HG03342 (cell line): ENCODE measurements around the gene SLC33A1.
A peak's percentile ranks its signal among the peaks of the same experiment; 100 is the strongest.
"Not testable (repeated sequence)": the region's sequence is repeated elsewhere in the genome, so short reads cannot be mapped to it uniquely, and the experiment has no call there.

Experiments
- ATAC-seq: cut with Tn5 transposase; IDR thresholded peaks from one replicate; pipeline ENCODE4 v1.9.1; 2021; ENCODE audit warnings: mild to moderate bottlenecking, moderate library complexity; ENCODE audit not compliant: unreplicated experiment

The SLC33A1 gene

DNA sequence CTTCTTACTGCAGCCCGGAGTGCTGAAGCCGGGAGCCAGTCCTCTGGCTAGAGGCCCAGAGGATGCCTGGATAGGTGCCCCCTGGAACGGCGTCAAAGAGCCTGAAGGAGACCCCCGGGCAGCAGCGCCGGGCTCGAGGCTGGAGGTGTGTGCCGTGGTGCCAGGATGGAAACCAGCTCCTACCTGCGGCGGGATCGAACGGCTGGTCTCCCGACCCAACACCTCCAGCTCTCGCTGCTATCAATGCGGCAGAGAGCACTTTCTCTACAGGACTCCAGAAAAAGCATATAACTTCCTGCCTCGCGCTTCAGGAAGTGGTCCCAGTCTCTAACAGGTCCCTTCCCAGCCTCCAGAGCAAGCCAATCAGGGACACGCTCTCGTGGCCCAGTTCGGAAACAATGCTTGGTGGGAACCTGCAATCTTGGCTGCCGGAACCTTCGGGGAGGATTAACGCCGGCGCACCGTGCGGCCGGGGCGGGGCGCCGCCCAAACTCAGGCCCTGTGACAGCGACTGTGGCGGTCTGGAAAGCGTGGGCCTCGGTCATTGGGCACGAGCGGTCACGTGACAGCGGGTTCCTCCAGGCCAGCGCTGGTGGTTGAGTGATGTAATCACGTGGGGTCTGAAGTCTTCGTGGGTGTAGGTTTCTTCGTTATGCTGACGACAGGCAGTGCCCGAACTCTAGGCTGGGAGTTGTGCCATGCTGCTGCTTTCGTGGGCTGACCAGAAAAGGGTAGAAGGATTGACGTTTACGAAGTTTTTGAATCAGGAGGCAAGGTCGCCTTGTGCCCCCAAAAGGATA is at the start of gene SLC33A1:
SLC33A1 (minus strand) TSS at position 287 of the 800 bp plus-strand sequence. CDS start 430 bp downstream, outside the sequence.
- peak; percentile 93 for ATAC-seq

DNA sequence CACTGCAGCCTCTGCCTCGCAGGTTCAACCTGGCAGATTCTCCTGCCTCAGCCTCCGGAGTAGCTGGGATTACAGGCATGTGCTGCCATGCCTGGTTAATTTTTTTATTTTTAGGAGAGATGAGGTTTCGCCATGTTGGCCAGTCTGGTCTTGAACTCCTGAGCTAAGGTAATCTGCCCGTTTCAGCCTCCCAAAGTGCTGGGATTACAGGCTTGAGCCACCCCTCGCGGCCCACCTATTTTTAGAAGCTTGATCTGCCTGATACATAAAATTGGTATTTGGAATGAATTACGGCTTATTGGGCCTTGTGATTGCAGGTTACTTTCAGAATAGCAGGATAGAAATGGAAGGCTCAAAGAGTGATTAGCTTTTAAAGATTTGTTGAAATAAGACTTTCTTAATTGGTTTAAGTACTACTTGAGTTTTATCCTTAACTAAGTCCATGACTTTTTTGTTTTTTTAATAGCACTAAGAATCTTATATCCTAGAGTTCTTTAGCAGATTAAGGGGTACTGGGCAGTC is 41.2 kb upstream of the SLC33A1 start:
- no peak for ATAC-seq

DNA sequence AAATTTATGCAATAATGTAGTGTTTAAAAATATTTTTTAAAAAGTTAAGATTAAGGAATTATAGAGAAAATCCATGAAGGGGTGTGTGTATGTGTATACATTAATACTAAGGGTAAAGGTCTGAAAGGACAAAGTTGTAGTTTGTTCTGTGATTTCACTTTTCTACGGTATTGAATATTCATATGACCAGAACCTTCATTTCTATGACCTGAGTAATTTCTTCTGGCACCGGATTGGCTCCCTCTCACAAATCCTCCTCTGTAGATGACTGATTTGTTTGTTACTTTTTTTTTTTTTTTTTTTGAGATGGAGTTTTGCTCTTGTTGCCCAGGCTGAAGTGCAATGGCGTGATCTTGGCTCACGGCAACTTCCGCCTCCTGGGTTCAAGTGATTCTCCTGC is 37.1 kb upstream of the SLC33A1 start:
- ATAC-seq, result no peak

DNA sequence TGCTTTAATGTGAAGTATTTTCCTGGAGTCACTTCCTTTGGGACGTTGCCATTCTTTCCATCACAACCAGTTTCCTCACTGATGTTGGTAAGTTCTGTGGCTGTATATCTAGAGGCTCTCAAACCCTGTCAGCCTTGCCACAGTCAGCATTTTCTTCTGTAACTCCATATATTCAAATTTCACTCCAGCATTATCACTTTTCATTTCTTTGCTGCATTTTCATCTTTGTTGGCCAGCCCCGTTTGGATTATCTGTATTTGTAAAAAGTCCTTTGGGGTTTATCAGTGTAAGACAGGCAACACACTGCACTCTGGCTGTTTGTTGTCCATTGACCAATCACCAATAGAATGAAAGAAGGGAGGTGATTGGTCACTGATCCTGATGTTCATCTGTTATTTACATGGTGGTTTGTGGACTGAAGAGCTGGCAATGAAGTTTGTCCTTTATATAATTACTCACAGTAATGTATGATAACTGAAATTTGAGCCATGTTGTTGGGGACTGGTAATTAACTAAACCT is 36.5 kb upstream of the SLC33A1 start:
- no peak for ATAC-seq

DNA sequence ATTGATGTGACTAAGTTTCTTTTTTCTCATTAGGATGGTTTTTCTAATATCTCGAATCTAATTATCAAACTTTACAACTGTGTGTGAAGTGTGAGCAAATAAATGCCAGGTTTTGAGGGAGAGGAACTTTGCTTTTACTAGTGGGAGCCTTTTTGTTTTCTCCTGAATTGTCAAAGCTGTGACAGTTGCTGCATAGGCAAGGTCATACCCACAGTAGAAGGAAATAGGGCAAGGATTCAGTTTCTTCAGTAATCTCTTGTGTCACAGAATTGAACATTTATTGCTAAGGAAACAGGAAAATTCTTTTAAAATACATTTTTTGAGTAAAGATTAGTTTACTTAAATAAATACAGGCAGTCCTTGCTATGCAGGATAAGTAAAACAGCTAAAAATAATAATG is 35.7 kb upstream of the SLC33A1 start:
- ATAC-seq, result no peak

DNA sequence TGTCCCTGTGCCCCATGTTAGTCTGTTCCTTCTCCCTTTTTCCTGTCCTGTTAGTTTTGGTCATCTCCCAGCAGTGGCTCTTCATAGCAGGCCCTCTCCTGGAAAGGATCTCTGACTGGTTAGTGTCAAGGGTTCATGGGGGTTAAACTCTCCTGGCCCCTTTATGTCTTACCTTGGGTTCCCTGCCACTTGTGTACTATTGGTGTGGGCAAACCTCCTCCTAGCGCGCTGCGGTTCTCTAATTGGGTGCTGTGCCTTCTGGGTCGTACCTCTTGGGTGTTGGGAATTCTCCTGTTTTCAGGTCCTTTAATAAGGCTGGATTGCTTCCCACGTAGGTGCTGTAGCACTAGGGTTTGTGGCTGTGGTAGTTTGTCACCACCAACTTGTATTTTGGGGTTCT is 35.0 kb upstream of the SLC33A1 start:
- ATAC-seq, result no peak

DNA sequence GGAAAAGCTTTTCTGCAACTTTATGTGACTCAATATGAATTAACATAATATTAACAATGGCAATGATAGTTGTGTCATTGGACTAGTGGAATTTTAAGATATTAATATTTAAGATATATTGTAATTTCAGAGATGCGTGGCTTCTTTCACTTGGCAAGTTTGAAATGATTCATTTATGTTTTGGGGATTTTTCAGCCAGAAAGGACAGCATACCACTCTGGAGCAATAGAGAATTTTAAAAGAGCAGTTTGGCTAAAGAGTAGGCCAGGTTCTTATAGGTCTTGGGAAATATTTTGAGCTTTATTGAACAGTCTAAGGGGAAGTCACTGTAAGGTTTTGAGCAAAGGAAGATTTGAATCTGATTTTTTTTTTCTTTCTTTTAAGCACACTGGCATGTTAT is 32.7 kb upstream of the SLC33A1 start:
- no peak for ATAC-seq

DNA sequence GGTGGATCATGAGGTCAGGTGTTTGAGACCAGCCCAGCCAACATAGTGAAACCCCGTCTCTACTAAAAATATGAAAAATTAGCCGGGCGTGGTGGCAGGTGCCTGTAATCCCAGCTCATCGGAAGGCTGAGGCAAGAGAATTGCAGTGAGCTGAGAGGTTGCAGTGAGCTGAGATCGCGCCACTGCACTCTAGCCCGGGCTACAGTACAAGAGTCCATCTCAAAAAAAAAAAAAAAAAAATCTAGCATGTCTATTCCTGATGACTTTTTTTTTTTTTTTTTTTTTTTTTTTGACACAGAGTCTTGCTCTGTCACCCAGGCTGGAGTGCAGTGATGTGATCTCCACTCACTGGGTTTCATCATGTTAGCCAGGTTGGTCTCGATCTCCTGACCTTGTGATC is 32.1 kb upstream of the SLC33A1 start:
- ATAC-seq, result not testable (repeated sequence)

DNA sequence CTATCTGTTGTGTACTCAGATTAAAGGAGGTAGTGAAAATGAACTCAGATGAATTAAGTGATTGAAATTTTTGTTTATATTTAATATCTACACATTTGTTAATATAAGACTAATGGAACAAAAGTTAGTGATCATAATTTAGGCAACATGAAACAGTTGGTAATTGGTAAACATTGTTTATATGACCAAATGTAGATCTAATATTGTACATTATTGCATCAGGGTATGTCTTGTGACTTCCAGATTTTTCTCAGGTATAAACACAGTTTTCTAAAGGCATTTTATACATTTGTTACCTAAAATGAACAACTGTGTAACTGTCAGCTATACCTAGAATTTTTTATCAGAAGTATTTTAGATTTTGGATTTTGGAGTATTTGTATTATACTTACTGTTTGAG is 31.1 kb upstream of the SLC33A1 start:
- no peak for ATAC-seq

DNA sequence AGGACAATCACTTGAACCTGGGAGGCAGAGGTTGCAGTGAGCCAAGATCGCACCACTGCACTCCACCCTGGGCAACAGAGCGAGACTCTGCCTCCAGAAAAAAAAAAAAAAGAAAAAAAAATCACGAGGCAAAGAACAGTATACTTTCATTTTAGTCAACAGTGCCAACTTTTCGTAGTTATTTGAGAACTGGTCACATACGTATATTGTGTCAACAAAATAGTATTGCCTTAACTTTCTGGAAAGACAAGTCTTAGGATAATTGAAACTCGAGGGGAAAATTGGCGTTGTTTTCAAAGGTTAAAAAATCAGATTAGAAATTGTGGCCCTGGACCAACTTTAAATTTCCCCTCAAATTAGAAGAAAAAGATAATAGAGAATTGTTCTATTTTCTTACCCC is 30.1 kb upstream of the SLC33A1 start:
- ATAC-seq, result no peak

DNA sequence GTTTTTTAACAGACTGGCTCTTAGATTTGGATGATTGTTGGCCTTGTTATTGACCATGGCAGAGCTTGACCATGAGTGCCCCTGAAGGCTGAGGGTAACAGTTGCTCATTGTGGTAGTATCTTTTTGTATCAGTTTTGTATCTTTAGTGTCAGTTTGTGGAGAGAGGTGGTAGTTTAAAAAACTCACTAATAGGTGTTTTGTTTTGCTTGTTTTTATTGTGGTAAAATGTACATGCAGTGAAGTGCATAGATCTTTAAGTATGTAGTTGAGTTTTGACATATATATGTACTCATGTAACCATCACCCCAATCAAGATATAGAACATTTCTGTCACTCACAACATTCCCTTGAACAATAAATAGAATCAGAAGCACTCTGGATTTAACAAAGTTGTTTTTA is 26.1 kb upstream of the SLC33A1 start:
- no peak for ATAC-seq

DNA sequence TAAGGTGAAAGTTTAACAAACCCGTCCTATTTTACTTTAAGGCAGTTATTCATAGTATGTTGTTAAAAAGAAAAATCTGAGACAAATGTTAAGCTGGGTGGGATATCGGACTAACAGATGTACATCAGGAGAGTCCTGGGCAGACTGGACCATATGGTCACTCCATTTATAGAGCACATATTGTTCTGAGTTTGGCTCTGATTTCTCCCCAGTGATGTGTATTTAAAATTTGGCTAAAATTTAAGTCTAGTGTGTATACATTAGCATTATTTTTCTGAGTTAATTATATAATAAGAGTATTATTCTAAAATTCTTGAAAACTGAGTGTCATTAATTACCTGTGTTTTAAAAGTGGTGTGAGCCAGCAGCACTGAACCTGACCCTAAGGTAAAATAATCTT is 22.3 kb upstream of the SLC33A1 start:
- ATAC-seq, result no peak

DNA sequence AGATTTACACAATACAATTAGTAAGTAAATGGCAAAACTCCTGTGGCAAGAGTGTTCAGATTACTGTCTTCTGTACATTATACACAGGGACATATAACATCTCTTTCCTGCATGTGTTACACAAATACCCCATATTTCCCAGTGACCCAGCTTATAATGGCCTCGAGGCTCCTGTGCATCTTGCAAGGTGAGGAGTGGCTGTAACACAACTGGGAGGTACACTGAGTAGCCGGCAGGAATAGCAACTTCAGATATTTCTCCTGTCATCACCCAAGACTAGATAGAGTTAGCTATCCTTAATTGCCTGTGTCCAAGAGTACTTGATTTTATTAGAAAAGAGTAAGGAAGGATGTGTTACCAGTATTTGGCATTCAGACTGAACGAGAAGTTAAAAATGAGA is 21.8 kb upstream of the SLC33A1 start:
- no peak for ATAC-seq

DNA sequence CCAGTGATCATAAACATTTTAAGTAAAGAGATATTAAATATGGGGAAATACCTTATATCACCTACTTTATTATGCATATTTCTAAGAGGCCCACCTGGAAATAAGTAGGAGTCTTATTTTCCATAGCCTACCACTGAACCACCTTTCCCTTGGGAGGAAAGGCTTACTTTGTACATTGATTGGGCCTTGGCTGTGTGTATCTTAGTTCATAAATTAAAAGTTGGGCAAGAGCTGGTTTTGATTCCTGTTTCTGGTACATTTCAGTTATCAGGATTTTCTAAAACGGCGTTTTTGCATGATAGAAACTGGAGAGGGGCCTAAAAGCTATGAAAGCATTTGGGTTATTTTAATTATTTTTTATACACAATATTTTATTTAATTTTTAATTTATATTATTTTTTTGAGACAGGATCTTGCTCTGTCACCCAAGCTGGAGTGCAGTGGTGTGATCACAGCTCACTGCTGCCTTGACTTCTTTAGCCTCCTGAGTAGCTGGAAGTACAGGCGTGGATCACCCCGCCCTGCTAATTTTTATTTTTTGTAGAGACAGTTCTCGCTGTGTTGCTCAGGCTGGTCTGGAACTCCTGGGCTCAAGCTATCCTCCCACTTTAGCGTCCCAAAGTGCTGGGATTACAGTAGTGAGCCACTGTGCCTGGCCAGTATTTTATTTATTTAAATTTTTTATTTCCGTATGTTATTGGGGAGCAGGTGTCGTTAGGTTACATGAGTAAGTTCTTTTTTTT is 18.8 kb upstream of the SLC33A1 start:
- no peak for ATAC-seq

DNA sequence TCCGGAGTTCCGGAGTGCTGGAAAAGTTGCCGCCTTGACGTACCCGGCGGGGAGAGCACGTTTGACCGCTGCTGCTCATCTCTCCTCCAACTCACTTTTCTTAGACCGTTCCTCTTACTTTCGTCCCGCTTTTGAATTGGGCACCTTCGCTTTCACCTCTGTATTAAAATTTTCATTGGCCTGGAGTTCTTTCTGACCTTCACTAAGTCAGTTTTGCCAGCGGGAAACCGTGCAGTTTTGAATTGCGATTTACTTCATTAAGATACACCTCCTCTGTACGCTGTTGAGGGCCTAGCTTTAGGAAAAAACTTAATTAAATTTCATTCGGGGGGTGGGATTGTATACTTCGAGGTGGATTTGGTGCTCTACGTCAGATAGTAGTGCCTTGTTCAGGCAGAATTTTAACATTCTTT is 17.5 kb upstream of the SLC33A1 start:
- peak; percentile 1 for ATAC-seq

DNA sequence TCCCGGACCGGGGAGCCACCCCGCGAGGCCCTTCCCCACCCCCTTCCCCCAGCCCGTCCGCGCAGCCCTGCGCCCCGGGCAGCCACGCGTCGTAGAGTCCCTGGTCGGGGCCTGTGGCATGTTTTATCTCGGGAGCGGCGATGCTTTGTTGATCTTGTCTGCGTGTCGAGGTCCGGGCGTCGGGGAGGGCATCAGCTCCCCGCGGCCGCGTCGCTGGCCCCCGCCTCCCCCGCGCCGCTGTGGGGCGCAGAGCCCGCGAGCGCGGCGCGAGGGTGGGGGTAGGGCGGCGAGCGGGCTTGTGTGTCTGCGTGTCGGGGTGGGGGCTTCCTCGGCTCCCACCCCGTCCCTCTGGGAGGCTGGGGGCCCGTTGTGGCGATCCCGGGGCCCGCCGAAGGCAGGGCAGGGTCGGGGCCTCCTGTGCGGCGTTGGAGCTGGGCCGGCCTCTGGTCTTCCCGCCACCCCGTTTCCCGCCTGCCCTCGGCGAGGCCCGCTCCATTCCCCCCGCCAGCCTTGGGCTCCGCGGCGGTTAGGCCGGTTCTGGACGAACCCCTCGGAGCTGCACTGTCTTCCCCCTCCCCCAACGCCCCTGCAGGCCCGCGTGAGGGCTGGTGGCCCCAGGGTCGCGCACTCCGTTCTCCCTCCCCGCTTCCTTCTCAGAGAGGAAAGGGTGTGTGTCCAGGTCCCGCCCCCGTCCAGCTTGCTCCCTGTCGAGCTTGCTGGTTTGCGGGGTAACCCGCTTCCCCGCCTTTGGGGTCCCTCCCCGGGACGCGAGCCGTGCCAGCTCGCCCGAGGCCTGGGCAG is 16.9 kb upstream of the SLC33A1 start:
- ATAC-seq, result peak; percentile 15

DNA sequence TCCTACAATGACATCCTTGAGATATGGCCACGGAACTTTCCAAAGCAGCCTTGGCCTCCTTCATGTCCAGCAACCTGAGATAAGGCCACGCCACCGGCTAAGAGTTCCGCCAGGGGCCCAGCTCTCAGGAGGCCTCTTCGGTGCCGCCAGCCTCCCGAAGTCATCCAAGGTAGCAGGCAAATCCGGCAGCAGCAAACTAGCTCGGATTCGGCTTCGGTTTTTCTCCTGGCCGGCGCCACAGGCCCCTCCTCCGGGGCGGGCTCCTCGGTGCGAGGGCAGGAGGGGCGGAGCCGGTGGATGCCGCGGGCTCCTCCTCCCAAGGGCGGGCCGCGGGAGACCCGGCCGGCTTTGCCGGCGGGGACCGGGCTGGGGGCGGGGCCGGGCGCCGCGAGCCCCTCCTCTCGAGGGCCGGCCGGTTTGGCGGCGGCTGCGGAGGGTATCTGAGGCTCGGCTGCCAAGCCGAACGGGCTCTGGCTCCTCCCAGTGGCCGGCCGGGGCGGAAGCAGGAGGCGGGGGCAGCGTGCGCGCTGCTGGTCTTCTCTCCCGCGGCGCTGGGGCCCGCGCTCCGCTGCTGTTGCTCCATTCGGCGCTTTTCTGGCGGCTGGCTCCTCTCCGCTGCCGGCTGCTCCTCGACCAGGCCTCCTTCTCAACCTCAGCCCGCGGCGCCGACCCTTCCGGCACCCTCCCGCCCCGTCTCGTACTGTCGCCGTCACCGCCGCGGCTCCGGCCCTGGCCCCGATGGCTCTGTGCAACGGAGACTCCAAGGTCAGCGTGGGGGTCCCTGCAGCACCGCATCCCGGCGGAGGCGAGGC is 16.1 kb upstream of the SLC33A1 start, which contains the start of gene GMPS:
GMPS (plus strand) TSS at position 518 of the 812 bp plus-strand sequence; CDS start at position 739, 221 bp downstream.
- peak; percentile 88 for ATAC-seq

DNA sequence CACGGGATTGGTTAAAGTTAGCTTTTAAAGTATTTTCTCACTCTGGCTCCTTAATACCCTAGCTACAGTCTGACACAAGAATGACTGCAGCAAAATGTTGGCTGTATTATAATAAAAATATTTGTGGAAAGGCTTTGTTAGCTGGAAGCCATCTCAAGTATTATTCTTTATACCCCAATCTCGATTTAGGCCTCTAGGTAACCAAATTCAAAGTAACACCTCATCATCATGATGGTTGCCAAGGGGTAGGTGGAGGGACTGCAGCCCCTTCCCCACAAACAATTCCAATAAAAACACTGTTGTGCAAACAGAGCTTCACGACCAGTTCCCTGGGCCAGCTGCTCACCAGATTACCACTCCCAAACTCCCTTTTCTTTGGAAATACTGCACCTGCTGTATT is 15.5 kb upstream of the SLC33A1 start:
- ATAC-seq, result no peak

DNA sequence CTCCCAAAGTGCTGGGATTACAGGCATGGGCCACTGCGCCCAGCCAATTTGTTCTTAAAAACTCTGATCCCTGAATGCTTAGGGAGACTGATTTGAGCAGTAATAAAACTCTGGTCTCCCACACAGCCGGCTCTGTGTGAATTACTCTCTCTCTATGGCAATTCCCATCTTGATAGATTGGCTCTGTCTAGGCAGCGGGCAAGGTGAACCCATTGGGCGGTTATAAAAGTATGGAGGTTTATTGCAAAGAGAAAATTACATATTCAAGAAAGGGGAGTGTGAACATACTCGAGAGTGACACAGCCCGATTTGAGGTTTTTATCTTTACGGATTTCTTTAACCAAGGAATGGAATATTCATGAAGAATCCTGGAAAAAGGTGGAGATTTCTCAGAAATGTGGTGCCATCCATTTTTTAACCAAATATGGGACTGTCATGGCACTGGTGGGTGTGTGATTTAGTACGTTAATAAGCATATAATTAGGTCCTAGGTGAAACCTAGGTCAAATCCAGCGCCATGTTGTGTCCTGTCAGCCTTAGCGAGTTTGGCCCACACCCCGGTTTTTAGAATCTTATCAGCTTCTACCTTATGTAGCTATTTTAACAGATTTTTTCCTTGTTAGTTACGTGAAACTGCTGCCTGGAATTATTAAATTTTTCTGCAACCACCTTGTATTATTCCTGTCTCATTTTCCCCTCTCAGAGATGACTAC is 9.0 kb upstream of the SLC33A1 start:
- ATAC-seq, result no peak
